CD14-positive monocyte (primary cell): ENCODE data around the gene ASZ1. TPM values are rescaled to one million over a fixed set of nuclear protein-coding genes. Genes with fewer than 3 reads are reported as not detected.

Source experiments
- DNase-seq, 3 donors: peaks; one replicate each; pipeline ENCODE4 v3.0.0-alpha.2; 2011 to 2022
- H2AFZ ChIP-seq: 2 replicates; pipeline ENCODE4 v1.6.0; 2012; ENCODE audit warnings: mild to moderate bottlenecking, low read depth, low read length, inconsistent platforms; ENCODE audit not compliant: insufficient read depth, poor library complexity, severe bottlenecking
- H3K27ac ChIP-seq, 2 donors: 1 replicate in 1 of 2; 2 replicates in 1 of 2; pipeline ENCODE4 v1.5.1; 2012 to 2013; ENCODE audit warnings: low read length in 2 of 2, control low read depth in 1 of 2, inconsistent platforms in 1 of 2, low read depth in 1 of 2, mild to moderate bottlenecking in 1 of 2
- H3K27me3 ChIP-seq, 2 donors: one replicate each; pipeline versions ENCODE4 v1.6.0 to v1.6.1; 2011 to 2013; ENCODE audit warnings: low read length in 2 of 2; ENCODE audit not compliant: control insufficient read depth in 2 of 2, insufficient read depth in 2 of 2
- H3K36me3 ChIP-seq, 2 donors: replicated peaks in 1 of 2; 1 replicate in 1 of 2; 2 replicates in 1 of 2; pipeline versions ENCODE4 v1.5.1 to v1.6.1; 2012 to 2013; ENCODE audit warnings: low read length in 2 of 2, control low read depth in 1 of 2, inconsistent platforms in 1 of 2, mild to moderate bottlenecking in 1 of 2; ENCODE audit not compliant: insufficient read depth in 2 of 2, control insufficient read depth in 1 of 2
- H3K4me1 ChIP-seq, 2 donors: 1 replicate in 1 of 2; 2 replicates in 1 of 2; pipeline versions ENCODE4 v1.5.1 to v1.6.1; 2012 to 2013; ENCODE audit warnings: low read length in 2 of 2, control low read depth in 1 of 2, inconsistent platforms in 1 of 2, mild to moderate bottlenecking in 1 of 2, moderate library complexity in 1 of 2; ENCODE audit not compliant: insufficient read depth in 2 of 2, control insufficient read depth in 1 of 2
- H3K4me2 ChIP-seq: replicated peaks from 2 replicates; pipeline ENCODE3; 2012; ENCODE audit warnings: low read length, moderate library complexity, mild to moderate bottlenecking; ENCODE audit not compliant: poor library complexity, severe bottlenecking; ENCODE audit errors: extremely low read depth
- H3K4me3 ChIP-seq, 3 experiments: fragments of 200-600 bp in 1 of 3; sonication (generic) in 1 of 3; replicated peaks in 1 of 3; 1 replicate in 2 of 3; 2 replicates in 1 of 3; pipeline ENCODE4 v1.5.1; 2011 to 2013; ENCODE audit warnings: low read length in 3 of 3, mild to moderate bottlenecking in 3 of 3, control low read depth in 2 of 3, low read depth in 2 of 3, inconsistent platforms in 1 of 3, moderate library complexity in 1 of 3
- H3K79me2 ChIP-seq: 2 replicates; pipeline ENCODE4 v1.6.0; 2012; ENCODE audit warnings: mild to moderate bottlenecking, control low read depth, inconsistent platforms, low read length, moderate library complexity; ENCODE audit not compliant: insufficient read depth
- H3K9ac ChIP-seq: 2 replicates; pipeline ENCODE4 v1.6.0; 2017; ENCODE audit warnings: low read length, mild to moderate bottlenecking; ENCODE audit not compliant: insufficient read depth, poor library complexity, severe bottlenecking
- H3K9me3 ChIP-seq, 2 donors: replicated peaks in 1 of 2; 1 replicate in 1 of 2; 2 replicates in 1 of 2; pipeline versions ENCODE4 v1.5.1 to v1.6.1; 2012 to 2013; ENCODE audit warnings: low read length in 2 of 2, control low read depth in 1 of 2; ENCODE audit not compliant: control insufficient read depth in 1 of 2, insufficient read depth in 1 of 2
- H4K20me1 ChIP-seq: 2 replicates; pipeline ENCODE4 v1.6.0; 2012; ENCODE audit warnings: mild to moderate bottlenecking, low read length, control low read depth, moderate library complexity; ENCODE audit not compliant: insufficient read depth
- H3K27ac Mint-ChIP-seq, 7 donors: one replicate each; pipeline ENCODE4 v1.8.0; 2020; ENCODE audit warnings: mild to moderate bottlenecking in 7 of 7, mixed read lengths in 7 of 7, moderate library complexity in 6 of 7, inconsistent platforms in 2 of 7
- H3K27me3 Mint-ChIP-seq, 3 donors: one replicate each; pipeline ENCODE4 v1.8.0; 2021 to 2022; ENCODE audit warnings: low read depth in 3 of 3, mild to moderate bottlenecking in 3 of 3, mixed read lengths in 3 of 3, moderate library complexity in 3 of 3, inconsistent platforms in 1 of 3
- H3K36me3 Mint-ChIP-seq, 2 donors: one replicate each; pipeline ENCODE4 v1.8.0; 2020; ENCODE audit warnings: mixed read lengths in 2 of 2, inconsistent platforms in 1 of 2, mild to moderate bottlenecking in 1 of 2
- H3K4me1 Mint-ChIP-seq: one replicate; pipeline ENCODE4 v1.8.0; 2020; ENCODE audit warnings: mild to moderate bottlenecking, mixed read lengths
- H3K4me3 Mint-ChIP-seq, 2 donors: one replicate each; pipeline ENCODE4 v1.8.0; 2020; ENCODE audit warnings: mild to moderate bottlenecking in 2 of 2, mixed read lengths in 2 of 2, moderate library complexity in 1 of 2
- H3K9me3 Mint-ChIP-seq, 7 donors: one replicate each; pipeline ENCODE4 v1.8.0; 2020 to 2022; ENCODE audit warnings: mixed read lengths in 7 of 7, mild to moderate bottlenecking in 6 of 7, moderate library complexity in 6 of 7, inconsistent platforms in 2 of 7
- WGBS: methylation state at CpG from one replicate; pipeline ENCODE4 v1.1.5; 2013; ENCODE audit warnings: missing lambda C conversion rate; ENCODE audit not compliant: insufficient coverage; 5-methylcytosine and 5-hydroxymethylcytosine counted together
- intact Hi-C, 2 donors: fragments of 100-400 bp; cut with micrococcal nuclease; formaldehyde crosslinking; loops; one replicate each; pipeline versions ENCODE4 v1.15.0 to v1.15.1; 2023
- polyA plus RNA-seq, 3 donors: library from polyadenylated mRNA; depleted of rRNA in 1 of 3; unstranded in 2 of 3; stranded (reverse) in 1 of 3; fragments of 300-500 nt in 2 of 3; fragments of >200 nt in 1 of 3; fragmentation: Illumina TruSeq in 2 of 3; gene quantifications; 1 replicate in 2 of 3; 2 replicates in 1 of 3; pipeline ENCODE4 v1.2.3, GENCODE V29; 2012 to 2021
- TF ChIP-seq, protein P1 (sequence below): fragments of 200-600 bp; IDR thresholded peaks from one replicate; pipeline ENCODE4 v1.8.0; 2022; ENCODE audit warnings: antibody characterized with exemption, mild to moderate bottlenecking

ASZ1 gene
- polyA plus RNA-seq, 3 donors = not detected

DNA sequence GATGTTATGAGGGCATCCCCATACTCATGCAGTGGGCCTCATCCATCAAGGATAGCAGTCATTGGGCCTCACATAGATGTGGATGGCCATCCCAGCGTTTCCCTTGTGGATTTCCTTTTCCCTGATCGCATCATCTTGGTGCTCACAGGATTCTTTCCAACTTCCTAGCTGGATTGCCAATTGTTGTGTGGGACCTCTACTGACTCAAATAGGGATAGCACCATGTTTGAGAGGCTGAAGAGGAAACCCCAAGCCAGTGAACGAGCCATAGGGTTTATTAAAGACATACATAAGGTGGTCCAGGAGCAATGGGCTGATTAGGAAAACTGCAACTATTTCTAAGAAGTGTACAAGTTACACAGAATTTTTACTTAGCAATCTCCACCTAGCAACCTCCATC, 21.8 kb downstream of the ASZ1 start:
- intact Hi-C loops = no loop called here
- H3K4me2 ChIP-seq = no peak overlapping the region
- H3K9me3 ChIP-seq = no peaks in the 10 kb centered on the region
- DNase-seq = no peak
- peaks cover 0 to 2% (median 0%) of the 10 kb centered on the region in 7 donors for H3K9me3 Mint-ChIP-seq
- H3K4me1 Mint-ChIP-seq = no peaks in the 10 kb centered on the region
- peaks cover 0 to 1% (median 1%) of the 10 kb centered on the region in 3 donors for H3K27me3 Mint-ChIP-seq
- H3K4me1 ChIP-seq = no peaks in the 10 kb centered on the region
- no peak overlapping the region for H2AFZ ChIP-seq
- no peaks in the 10 kb centered on the region for H3K36me3 ChIP-seq
- H3K27ac ChIP-seq = no peak overlapping the region
- WGBS = 88% methylated on average over 2 of the region's 3 CpGs
- H3K27me3 ChIP-seq = no peaks in the 10 kb centered on the region
- H3K9ac ChIP-seq = no peak overlapping the region
- no peak overlapping the region for H3K4me3 Mint-ChIP-seq
- H4K20me1 ChIP-seq = no peaks in the 10 kb centered on the region
- no peak overlapping the region for H3K27ac Mint-ChIP-seq
- TF ChIP-seq, protein P1, sequence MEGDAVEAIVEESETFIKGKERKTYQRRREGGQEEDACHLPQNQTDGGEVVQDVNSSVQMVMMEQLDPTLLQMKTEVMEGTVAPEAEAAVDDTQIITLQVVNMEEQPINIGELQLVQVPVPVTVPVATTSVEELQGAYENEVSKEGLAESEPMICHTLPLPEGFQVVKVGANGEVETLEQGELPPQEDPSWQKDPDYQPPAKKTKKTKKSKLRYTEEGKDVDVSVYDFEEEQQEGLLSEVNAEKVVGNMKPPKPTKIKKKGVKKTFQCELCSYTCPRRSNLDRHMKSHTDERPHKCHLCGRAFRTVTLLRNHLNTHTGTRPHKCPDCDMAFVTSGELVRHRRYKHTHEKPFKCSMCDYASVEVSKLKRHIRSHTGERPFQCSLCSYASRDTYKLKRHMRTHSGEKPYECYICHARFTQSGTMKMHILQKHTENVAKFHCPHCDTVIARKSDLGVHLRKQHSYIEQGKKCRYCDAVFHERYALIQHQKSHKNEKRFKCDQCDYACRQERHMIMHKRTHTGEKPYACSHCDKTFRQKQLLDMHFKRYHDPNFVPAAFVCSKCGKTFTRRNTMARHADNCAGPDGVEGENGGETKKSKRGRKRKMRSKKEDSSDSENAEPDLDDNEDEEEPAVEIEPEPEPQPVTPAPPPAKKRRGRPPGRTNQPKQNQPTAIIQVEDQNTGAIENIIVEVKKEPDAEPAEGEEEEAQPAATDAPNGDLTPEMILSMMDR = no peak
- H3K36me3 Mint-ChIP-seq = no peaks in the 10 kb centered on the region
- H3K79me2 ChIP-seq = no peaks in the 10 kb centered on the region
- H3K4me3 ChIP-seq = no peak overlapping the region

DNA sequence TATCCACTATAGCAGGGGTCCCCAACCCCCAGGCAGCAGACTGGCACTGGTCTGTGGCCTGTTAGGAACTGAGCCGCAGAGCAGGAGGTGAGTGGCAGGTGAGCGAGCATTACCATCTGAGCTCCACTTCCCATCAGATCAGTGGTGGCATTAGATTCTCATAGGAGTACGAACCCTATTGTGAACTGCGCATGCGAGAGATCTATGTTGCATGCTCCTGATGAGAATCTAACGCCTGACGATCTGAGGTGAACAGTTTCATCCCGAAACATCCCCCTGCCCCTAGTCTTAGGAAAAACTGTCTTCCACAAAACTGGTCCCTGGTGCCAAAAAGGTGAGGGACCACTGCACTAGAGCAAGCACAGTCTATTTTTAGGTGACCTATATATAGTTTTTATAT, 23.6 kb downstream of the ASZ1 start:
- H3K4me1 ChIP-seq = no peaks in the 10 kb centered on the region
- no peak overlapping the region for H3K27ac Mint-ChIP-seq
- no peak overlapping the region for H2AFZ ChIP-seq
- H3K27ac ChIP-seq = no peak overlapping the region
- TF ChIP-seq, protein P1 = no peak
- intact Hi-C loops = no loop called here
- no peaks in the 10 kb centered on the region for H3K36me3 Mint-ChIP-seq
- no peaks in the 10 kb centered on the region for H3K79me2 ChIP-seq
- peaks cover 0 to 1% (median 1%) of the 10 kb centered on the region in 3 donors for H3K27me3 Mint-ChIP-seq
- no peak for DNase-seq
- no peak overlapping the region for H3K4me3 Mint-ChIP-seq
- H4K20me1 ChIP-seq = no peaks in the 10 kb centered on the region
- peaks cover 0 to 2% (median 0%) of the 10 kb centered on the region in 7 donors for H3K9me3 Mint-ChIP-seq
- no peaks in the 10 kb centered on the region for H3K27me3 ChIP-seq
- H3K9me3 ChIP-seq = no peaks in the 10 kb centered on the region
- H3K4me1 Mint-ChIP-seq = no peaks in the 10 kb centered on the region
- no peaks in the 10 kb centered on the region for H3K36me3 ChIP-seq
- 95% methylated on average over 7 of the region's 8 CpGs for WGBS
- H3K4me3 ChIP-seq = no peak overlapping the region
- H3K9ac ChIP-seq = no peak overlapping the region
- no peak overlapping the region for H3K4me2 ChIP-seq
